GM12874 (cell line): ENCODE results near the gene PAXIP1.

Experiments
- CTCF ChIP-seq: IDR thresholded peaks from 2 replicates; pipeline ENCODE4 v1.5.1; 2011; ENCODE audit warnings: low read depth, mild to moderate bottlenecking, control low read depth, low read length, moderate library complexity; ENCODE audit not compliant: insufficient read depth

PAXIP1 gene

GRCh38 chr7:154977250-154977649 is 25.7 kb downstream of the PAXIP1 start:
- no peak for TF ChIP-seq CTCF

- no peak for TF ChIP-seq CTCF
Measured at GRCh38 chr7:154976844-154977243, 26.1 kb downstream of the PAXIP1 start.

- no peak for TF ChIP-seq CTCF
Measured at GRCh38 chr7:154975984-154976383, 26.9 kb downstream of the PAXIP1 start.

GRCh38 chr7:154973381-154973780 is 29.5 kb downstream of the PAXIP1 start:
- no peak for TF ChIP-seq CTCF

GRCh38 chr7:154968336-154969001 is 34.5 kb downstream of the PAXIP1 start:
- no peak for TF ChIP-seq CTCF

- TF ChIP-seq CTCF, result no peak
Measured at GRCh38 chr7:154967401-154967955, 35.4 kb downstream of the PAXIP1 start.

GRCh38 chr7:154965014-154965413 is 37.9 kb downstream of the PAXIP1 start:
- no peak for TF ChIP-seq CTCF
